Gastrocnemius medialis (tissue), 4 donors: ENCODE data around the gene TUFT1.

Source experiments
- POLR2A ChIP-seq, 2 donors: fragments of 450-650 bp; IDR thresholded peaks; one replicate each; pipeline ENCODE4 v1.6.1; 2017; ENCODE audit warnings: antibody characterized with exemption in 2 of 2, mild to moderate bottlenecking in 2 of 2, moderate library complexity in 2 of 2
- TF ChIP-seq, protein P1 (sequence below), 5 experiments: fragments of 450-650 bp in 3 of 5; fragments of 200-600 bp in 2 of 5; sonication (generic) in 2 of 5; IDR thresholded peaks in 4 of 5; conservative IDR thresholded peaks in 1 of 5; 1 replicate in 4 of 5; 2 replicates in 1 of 5; pipeline ENCODE4 v1.5.1; 2016 to 2019; ENCODE audit warnings: antibody characterized with exemption in 5 of 5, mild to moderate bottlenecking in 3 of 5, moderate library complexity in 3 of 5

DNA sequence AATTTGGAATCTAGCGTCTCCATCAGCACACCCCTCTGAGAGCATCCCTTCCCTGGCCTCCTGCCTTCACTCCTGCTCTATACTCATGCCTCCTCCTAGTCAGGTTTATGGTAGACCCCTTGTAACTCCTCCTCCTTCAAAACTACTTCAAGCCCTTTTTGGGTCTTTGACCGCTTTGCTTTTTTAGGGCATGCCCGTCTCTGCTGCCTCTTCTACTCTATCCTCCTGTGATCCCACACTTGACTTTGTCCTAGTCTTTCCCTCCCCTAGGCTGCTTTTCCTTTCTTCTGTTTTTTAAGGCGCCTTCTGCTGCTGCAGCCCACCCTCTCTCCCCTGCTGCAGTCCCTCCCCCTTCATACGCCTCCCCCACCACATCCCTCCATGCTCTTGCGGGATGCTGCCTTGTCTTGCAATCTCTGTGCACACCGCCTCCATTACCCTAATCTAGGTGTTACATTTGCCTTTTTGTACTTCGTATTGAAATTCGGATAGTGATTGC, 73.2 kb downstream of the TUFT1 start:
- no peak for TF ChIP-seq POLR2A (IDR thresholded peaks at IDR 0.05)
- TF ChIP-seq, protein P1, sequence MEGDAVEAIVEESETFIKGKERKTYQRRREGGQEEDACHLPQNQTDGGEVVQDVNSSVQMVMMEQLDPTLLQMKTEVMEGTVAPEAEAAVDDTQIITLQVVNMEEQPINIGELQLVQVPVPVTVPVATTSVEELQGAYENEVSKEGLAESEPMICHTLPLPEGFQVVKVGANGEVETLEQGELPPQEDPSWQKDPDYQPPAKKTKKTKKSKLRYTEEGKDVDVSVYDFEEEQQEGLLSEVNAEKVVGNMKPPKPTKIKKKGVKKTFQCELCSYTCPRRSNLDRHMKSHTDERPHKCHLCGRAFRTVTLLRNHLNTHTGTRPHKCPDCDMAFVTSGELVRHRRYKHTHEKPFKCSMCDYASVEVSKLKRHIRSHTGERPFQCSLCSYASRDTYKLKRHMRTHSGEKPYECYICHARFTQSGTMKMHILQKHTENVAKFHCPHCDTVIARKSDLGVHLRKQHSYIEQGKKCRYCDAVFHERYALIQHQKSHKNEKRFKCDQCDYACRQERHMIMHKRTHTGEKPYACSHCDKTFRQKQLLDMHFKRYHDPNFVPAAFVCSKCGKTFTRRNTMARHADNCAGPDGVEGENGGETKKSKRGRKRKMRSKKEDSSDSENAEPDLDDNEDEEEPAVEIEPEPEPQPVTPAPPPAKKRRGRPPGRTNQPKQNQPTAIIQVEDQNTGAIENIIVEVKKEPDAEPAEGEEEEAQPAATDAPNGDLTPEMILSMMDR (IDR thresholded peaks at IDR 0.05 in 4 of 5, conservative IDR thresholded peaks at IDR 0.05 in 1 of 5): no peak
